Mesenchymal stem cell (in vitro differentiated cells and primary cell): ENCODE results near the gene FAM120B.
"Not testable (repeated sequence)": the region's sequence is repeated elsewhere in the genome, so short reads cannot be mapped to it uniquely, and the experiment has no call there.

Experiments
- DNase-seq: peaks from one replicate; pipeline ENCODE4 v3.0.0-alpha.2; 2013
- H2AFZ ChIP-seq: one replicate; pipeline ENCODE4 v1.6.1; 2013; ENCODE audit warnings: low read depth, mild to moderate bottlenecking, control low read depth, inconsistent platforms, low read length, moderate library complexity
- H2AK5ac ChIP-seq: 2 replicates; pipeline ENCODE4 v1.6.1; 2013; ENCODE audit warnings: low read length, moderate library complexity, mild to moderate bottlenecking, inconsistent platforms; ENCODE audit not compliant: severe bottlenecking
- H2BK120ac ChIP-seq: one replicate; pipeline ENCODE4 v1.6.1; 2013; ENCODE audit warnings: low read depth, mild to moderate bottlenecking, inconsistent platforms, low read length, moderate library complexity
- H2BK12ac ChIP-seq, 2 experiments: one replicate each; pipeline ENCODE4 v1.6.1; 2013; ENCODE audit warnings: inconsistent platforms in 2 of 2, low read length in 2 of 2, mild to moderate bottlenecking in 2 of 2, moderate library complexity in 2 of 2, control low read depth in 1 of 2
- H2BK15ac ChIP-seq: one replicate; pipeline ENCODE4 v1.6.1; 2013; ENCODE audit warnings: mild to moderate bottlenecking, low read depth, inconsistent platforms; ENCODE audit not compliant: poor library complexity, severe bottlenecking
- H2BK5ac ChIP-seq: 2 replicates; pipeline ENCODE4 v1.6.1; 2013; ENCODE audit warnings: low read depth, mild to moderate bottlenecking, low read length, control low read depth, inconsistent platforms; ENCODE audit not compliant: poor library complexity, severe bottlenecking
- H3K14ac ChIP-seq, 2 experiments: one replicate each; pipeline ENCODE4 v1.6.1; 2013; ENCODE audit warnings: inconsistent platforms in 2 of 2, low read length in 2 of 2, control low read depth in 1 of 2, mild to moderate bottlenecking in 1 of 2, moderate library complexity in 1 of 2
- H3K18ac ChIP-seq, 2 experiments: one replicate each; pipeline ENCODE4 v1.6.1; 2013; ENCODE audit warnings: inconsistent platforms in 2 of 2, low read length in 2 of 2, control low read depth in 1 of 2, low read depth in 1 of 2, mild to moderate bottlenecking in 1 of 2
- H3K23ac ChIP-seq, 2 experiments: one replicate each; pipeline ENCODE4 v1.6.1; 2013; ENCODE audit warnings: inconsistent platforms in 2 of 2, low read length in 2 of 2, mild to moderate bottlenecking in 2 of 2, moderate library complexity in 2 of 2, control low read depth in 1 of 2
- H3K27ac ChIP-seq: 2 replicates; pipeline ENCODE4 v1.5.1; 2013; ENCODE audit warnings: mild to moderate bottlenecking, moderate library complexity, low read length, control low read depth, inconsistent platforms; ENCODE audit not compliant: poor library complexity, severe bottlenecking
- H3K27me3 ChIP-seq, 2 experiments: 2 replicates each; pipeline versions ENCODE4 v1.6.1 to v1.7.0; 2013; ENCODE audit warnings: low read length in 2 of 2, mild to moderate bottlenecking in 2 of 2, moderate library complexity in 2 of 2, control low read depth in 1 of 2, inconsistent platforms in 1 of 2; ENCODE audit not compliant: control insufficient read depth in 1 of 2, insufficient read depth in 1 of 2
- H3K36me3 ChIP-seq, 2 experiments: 2 replicates each; pipeline versions ENCODE4 v1.6.1 to v1.7.0; 2013; ENCODE audit warnings: low read length in 2 of 2, control low read depth in 1 of 2, inconsistent platforms in 1 of 2, low read depth in 1 of 2, mild to moderate bottlenecking in 1 of 2; ENCODE audit not compliant: insufficient read depth in 2 of 2, control insufficient read depth in 1 of 2
- H3K4ac ChIP-seq, 2 experiments: one replicate each; pipeline ENCODE4 v1.6.1; 2013; ENCODE audit warnings: inconsistent platforms in 2 of 2, low read length in 2 of 2, mild to moderate bottlenecking in 2 of 2, moderate library complexity in 2 of 2, control low read depth in 1 of 2, low read depth in 1 of 2
- H3K4me1 ChIP-seq: 2 replicates; pipeline ENCODE4 v1.6.1; 2013; ENCODE audit warnings: low read depth, low read length, control low read depth; ENCODE audit not compliant: control insufficient read depth, insufficient read depth
- H3K4me2 ChIP-seq: 2 replicates; pipeline ENCODE4 v1.6.1; 2013; ENCODE audit warnings: low read length, mild to moderate bottlenecking, inconsistent platforms; ENCODE audit not compliant: poor library complexity, severe bottlenecking
- H3K4me3 ChIP-seq, 2 experiments: 2 replicates each; pipeline versions ENCODE4 v1.5.1 to v1.7.0; 2013; ENCODE audit warnings: low read length in 2 of 2, mild to moderate bottlenecking in 2 of 2, control low read depth in 1 of 2, low read depth in 1 of 2; ENCODE audit not compliant: insufficient read depth in 1 of 2
- H3K79me1 ChIP-seq: replicated peaks from 2 replicates; pipeline ENCODE4 v1.6.1; 2013; ENCODE audit warnings: mild to moderate bottlenecking, control low read depth, low read length, inconsistent platforms; ENCODE audit not compliant: poor library complexity, severe bottlenecking
- H3K9ac ChIP-seq: 2 replicates; pipeline ENCODE4 v1.7.0; 2013; ENCODE audit warnings: mild to moderate bottlenecking, low read length, moderate library complexity
- H3K9me3 ChIP-seq: 2 replicates; pipeline ENCODE4 v1.7.0; 2013; ENCODE audit warnings: mild to moderate bottlenecking, low read length; ENCODE audit not compliant: control insufficient read depth
- H4K8ac ChIP-seq: one replicate; pipeline ENCODE4 v1.6.1; 2013; ENCODE audit warnings: inconsistent platforms, mild to moderate bottlenecking, low read length, moderate library complexity
- H4K91ac ChIP-seq: one replicate; pipeline ENCODE4 v1.6.1; 2013; ENCODE audit warnings: mild to moderate bottlenecking, low read length, inconsistent platforms
- WGBS: methylation state at CpG from one replicate; pipeline ENCODE4 v1.1.7; 2013; ENCODE audit warnings: mixed read lengths; 5-methylcytosine and 5-hydroxymethylcytosine counted together

FAM120B gene

DNA sequence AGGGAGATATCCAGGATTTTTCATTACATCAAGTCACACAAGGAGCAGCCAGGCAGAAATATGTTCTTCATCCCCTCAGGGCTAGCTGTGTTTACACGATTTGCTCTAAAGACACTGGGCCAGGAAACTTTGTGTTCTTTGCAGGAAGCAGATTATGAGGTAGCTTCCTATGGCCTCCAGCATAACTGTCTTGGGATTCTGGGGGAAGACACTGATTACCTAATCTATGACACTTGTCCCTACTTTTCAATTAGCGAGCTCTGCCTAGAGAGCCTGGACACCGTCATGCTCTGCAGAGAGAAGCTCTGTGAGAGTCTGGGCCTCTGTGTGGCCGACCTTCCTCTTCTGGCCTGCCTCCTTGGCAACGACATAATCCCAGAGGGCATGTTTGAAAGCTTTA is 11.2 kb downstream of the FAM120B start:
- Histone ChIP-seq H3K27ac (no peak overlapping the region), H3K27me3 (no peaks in the 10 kb centered on the region), H3K23ac (no peak overlapping the region), H3K4me2 (no peak overlapping the region), H4K91ac (no peak overlapping the region), H3K18ac (no peak overlapping the region), H3K79me1 (peaks cover 50% of the 10 kb centered on the region), H2BK12ac (no peak overlapping the region), H2AK5ac (no peak overlapping the region), H3K36me3 (peaks cover 16 to 54% of the 10 kb centered on the region in 2 experiments), H2AFZ (no peak overlapping the region), H2BK120ac (no peak overlapping the region), H3K14ac (no peak overlapping the region), H3K4me1 (peaks cover 6% of the 10 kb centered on the region), H2BK5ac (no peak overlapping the region), H3K9me3 (no peaks in the 10 kb centered on the region), H2BK15ac (no peak overlapping the region), H4K8ac (no peak overlapping the region), H3K4me3 (no peak overlapping the region), H3K9ac (no peak overlapping the region), H3K4ac (no peak overlapping the region)
- DNase-seq = no peak
- WGBS = 77% methylated on average over 5 of the region's 5 CpGs

DNA sequence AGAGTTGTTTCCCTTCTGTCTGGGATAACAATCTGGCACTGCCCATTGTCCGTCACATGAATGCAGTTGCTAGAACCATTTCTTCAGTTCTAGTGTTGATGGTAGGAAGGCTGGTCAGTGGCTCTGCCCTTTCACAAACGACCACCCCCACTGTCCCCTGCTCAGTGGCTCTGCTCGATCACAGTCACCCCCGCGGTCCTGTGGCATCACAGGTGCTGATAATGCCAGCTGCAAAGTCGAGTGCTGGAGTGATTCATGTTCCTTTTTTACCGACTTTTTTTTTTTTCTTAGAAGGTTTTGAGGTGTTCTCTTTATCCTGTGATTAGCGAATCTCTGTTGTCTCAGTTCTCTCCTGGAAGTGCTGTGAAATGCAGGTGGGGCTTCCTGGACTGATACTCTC is 22.8 kb downstream of the FAM120B start:
- H3K9me3 ChIP-seq = no peaks in the 10 kb centered on the region
- H4K8ac ChIP-seq = no peak overlapping the region
- no peak overlapping the region for H2BK15ac ChIP-seq
- H2BK5ac ChIP-seq = no peak overlapping the region
- DNase-seq = no peak
- no peaks in the 10 kb centered on the region for H3K27me3 ChIP-seq
- H3K4ac ChIP-seq = no peak overlapping the region
- H2BK120ac ChIP-seq = no peak overlapping the region
- no peak overlapping the region for H3K4me2 ChIP-seq
- no peak overlapping the region for H4K91ac ChIP-seq
- 94% methylated on average over 7 of the region's 8 CpGs for WGBS
- peaks cover 3% of the 10 kb centered on the region for H3K4me1 ChIP-seq
- H3K27ac ChIP-seq = no peak overlapping the region
- H3K14ac ChIP-seq = no peak overlapping the region
- peaks cover 34 to 84% of the 10 kb centered on the region in 2 experiments for H3K36me3 ChIP-seq
- no peak overlapping the region for H3K9ac ChIP-seq
- no peak overlapping the region for H3K18ac ChIP-seq
- peaks cover 34% of the 10 kb centered on the region for H3K79me1 ChIP-seq
- no peak overlapping the region for H2AK5ac ChIP-seq
- no peak overlapping the region for H3K4me3 ChIP-seq
- H3K23ac ChIP-seq = no peak overlapping the region
- H2AFZ ChIP-seq = no peak overlapping the region
- H2BK12ac ChIP-seq = no peak overlapping the region

DNA sequence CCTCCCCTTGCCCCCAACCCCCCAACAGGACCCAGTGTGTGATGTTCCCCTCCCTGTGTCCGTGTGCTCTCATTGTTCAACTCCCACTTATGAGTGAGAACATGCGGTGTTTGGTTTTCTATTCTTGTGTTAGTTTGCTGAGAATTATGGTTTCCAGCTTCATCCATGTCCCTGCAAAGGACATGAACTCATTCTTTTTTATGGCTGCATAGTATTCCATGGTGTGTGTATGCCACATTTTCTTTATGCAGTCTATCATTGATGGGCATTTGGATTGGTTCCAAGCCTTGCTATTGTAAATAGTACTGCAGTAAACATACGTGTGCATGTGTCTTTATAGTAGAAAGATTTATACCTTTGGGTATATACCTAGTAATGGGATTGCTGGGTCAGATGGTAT is 28.6 kb downstream of the FAM120B start:
- H4K91ac ChIP-seq, H2AK5ac ChIP-seq, H3K4ac ChIP-seq, H3K4me3 ChIP-seq, H2BK12ac ChIP-seq, H2BK15ac ChIP-seq, H3K9me3 ChIP-seq, H3K14ac ChIP-seq, H2BK5ac ChIP-seq, H3K27me3 ChIP-seq, H2AFZ ChIP-seq, H3K9ac ChIP-seq, H3K4me1 ChIP-seq, H3K27ac ChIP-seq, DNase-seq, H4K8ac ChIP-seq, H3K23ac ChIP-seq, H2BK120ac ChIP-seq, H3K18ac ChIP-seq, H3K4me2 ChIP-seq: not testable (repeated sequence)
- 100% methylated on average over 2 of the region's 3 CpGs for WGBS
- H3K79me1 ChIP-seq = peaks cover 15% of the 10 kb centered on the region
- peaks cover 17 to 41% of the 10 kb centered on the region in 2 experiments for H3K36me3 ChIP-seq

DNA sequence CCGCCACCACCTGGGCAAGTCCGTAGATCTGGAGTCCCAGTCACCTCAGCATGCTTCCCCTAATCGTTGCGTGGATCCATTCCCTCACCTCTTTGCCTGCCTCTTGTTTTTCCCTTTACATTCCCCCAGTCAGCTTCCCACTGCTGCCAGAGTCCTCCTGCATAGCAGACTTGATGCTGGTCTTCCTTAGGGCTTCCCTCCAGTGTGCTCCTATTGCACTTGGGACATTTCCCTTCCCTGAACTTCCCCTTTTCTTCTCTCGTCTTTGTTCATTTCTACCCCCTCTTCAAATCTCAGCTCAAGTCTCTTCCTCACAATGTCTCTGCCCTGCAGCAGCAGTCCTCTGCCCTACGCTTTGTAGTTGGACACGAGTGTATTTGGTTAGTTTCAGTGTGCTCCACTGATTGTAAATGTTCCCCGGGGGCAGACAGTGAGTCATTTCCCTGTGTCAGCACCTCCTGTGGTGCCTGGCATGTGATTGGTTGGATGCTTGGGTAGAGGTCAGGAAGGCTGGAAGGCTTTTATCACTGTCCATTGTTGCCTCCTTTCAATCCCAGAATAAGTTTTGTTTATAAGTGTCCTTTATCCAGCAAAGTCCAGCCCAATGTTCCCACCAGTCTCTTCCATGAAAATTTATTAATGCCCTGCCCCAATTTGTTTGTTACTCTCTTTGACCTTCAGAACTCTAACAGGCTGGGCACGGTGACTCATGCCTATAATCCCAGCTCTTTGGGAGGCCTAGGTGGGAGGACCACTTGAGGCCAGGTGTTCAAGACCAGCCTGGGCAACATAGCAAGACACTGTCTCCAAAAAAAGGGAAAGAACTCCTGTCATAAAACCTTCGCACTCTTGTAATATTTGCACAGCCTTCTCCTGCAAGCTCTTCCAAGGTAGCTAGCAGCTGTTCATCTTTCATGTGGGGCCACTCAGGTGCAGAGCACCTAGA is 38.3 kb downstream of the FAM120B start:
- H3K4me3 ChIP-seq = no peak overlapping the region
- peak overlapping the region; percentile 30 for H4K8ac ChIP-seq
- H2BK12ac ChIP-seq = no peak overlapping the region
- H2BK15ac ChIP-seq = no peak overlapping the region
- no peak overlapping the region for H2BK120ac ChIP-seq
- H3K23ac ChIP-seq = no peak overlapping the region
- peak overlapping the region; percentile 86 for H3K27ac ChIP-seq
- peaks cover 28% of the 10 kb centered on the region for H3K79me1 ChIP-seq
- no peaks in the 10 kb centered on the region for H3K27me3 ChIP-seq
- H2BK5ac ChIP-seq = peak overlapping the region; percentile 1
- peaks cover 24 to 68% of the 10 kb centered on the region in 2 experiments for H3K36me3 ChIP-seq
- H3K18ac ChIP-seq = peak overlapping the region in 1 of 2 experiments; percentile 46
- H3K14ac ChIP-seq = peak overlapping the region in 1 of 2 experiments; percentile 61
- no peak overlapping the region for H3K4ac ChIP-seq
- DNase-seq = peak; percentile 76
- peak overlapping the region; percentile 26 for H3K4me2 ChIP-seq
- no peak overlapping the region for H3K9ac ChIP-seq
- WGBS = 50% methylated on average over 9 of the region's 10 CpGs
- H3K9me3 ChIP-seq = no peaks in the 10 kb centered on the region
- peaks cover 13% of the 10 kb centered on the region for H3K4me1 ChIP-seq
- no peak overlapping the region for H4K91ac ChIP-seq
- H2AK5ac ChIP-seq = peak overlapping the region; percentile 81
- no peak overlapping the region for H2AFZ ChIP-seq
